Loucy (cell line): ENCODE results near the gene IER3.

Experiments used
- CTCF ChIP-seq: fragments of 200-600 bp; sonication (generic); conservative IDR thresholded peaks from 2 replicates; pipeline ENCODE4 v1.5.1; 2014; ENCODE audit warnings: mild to moderate bottlenecking, antibody characterized with exemption, low read length
- EZH2phosphoT487 ChIP-seq: fragments of 200-600 bp; IDR thresholded peaks from 2 replicates; pipeline ENCODE4 v1.6.1; 2018; ENCODE audit warnings: antibody characterized with exemption, mild to moderate bottlenecking, moderate library complexity, borderline replicate concordance

GRCh38 chr6:30778001-30778635, 33.8 kb upstream of the IER3 start:
- TF ChIP-seq EZH2phosphoT487 (no peak), CTCF (no peak)
